ENCODE measurements around the gene KIAA0753.

- TF ChIP-seq CTCF (IDR thresholded peaks at IDR 0.05; ENCODE audit: low read length) (no peak), EZH2 (IDR thresholded peaks at IDR 0.05; ENCODE audit: borderline replicate concordance, low read length) (no peak)
Observed at GRCh38 chr17:6639014-6639585, 1.4 kb downstream of the KIAA0753 start.
